CD4-positive, alpha-beta T cell (primary cell): ENCODE data around the gene NANOS3. TPM values are rescaled to one million over a fixed set of nuclear protein-coding genes. Genes with fewer than 3 reads are reported as not detected.
A peak's percentile ranks its signal among the peaks of the same experiment; 100 is the strongest.

Experiments
- ATAC-seq: fragments of 200-7000 bp; cut with Tn5 transposase; one replicate; pipeline ENCODE4 v1.10.0; 2022; ENCODE audit warnings: mild to moderate bottlenecking; ENCODE audit not compliant: poor library complexity
- CTCF ChIA-PET: fragments of 350-600 bp; sonication (Branson Sonifier 250); formaldehyde crosslinking; loops from one replicate; lab custom pipeline; 2021; ENCODE audit warnings: antibody characterized with exemption, inconsistent platforms; lab: Charles Lee
- POLR2A ChIA-PET: fragments of 350-600 bp; sonication (Branson Sonifier 250); formaldehyde crosslinking; loops from one replicate; lab custom pipeline; 2021; ENCODE audit warnings: antibody characterized with exemption, inconsistent platforms; lab: Charles Lee
- DNase-seq, 14 experiments: peaks; one replicate each; pipeline ENCODE4 v3.0.0-alpha.2; 2013 to 2020; ENCODE audit warnings: mixed read lengths in 2 of 14
- H3K27ac ChIP-seq, 2 donors: one replicate each; pipeline versions ENCODE4 v1.5.1 to v1.7.0; 2013; ENCODE audit warnings: low read length in 2 of 2, low read depth in 1 of 2, mild to moderate bottlenecking in 1 of 2
- H3K27me3 ChIP-seq, 2 experiments: 1 replicate in 1 of 2; 2 replicates in 1 of 2; pipeline versions ENCODE4 v1.6.1 to v1.7.0; 2013; ENCODE audit warnings: low read length in 2 of 2, control low read depth in 1 of 2, mild to moderate bottlenecking in 1 of 2, moderate library complexity in 1 of 2; ENCODE audit not compliant: insufficient read depth in 2 of 2, control insufficient read depth in 1 of 2
- H3K36me3 ChIP-seq: one replicate; pipeline ENCODE4 v1.6.1; 2013; ENCODE audit warnings: low read length, control low read depth; ENCODE audit not compliant: insufficient read depth
- H3K4me1 ChIP-seq: one replicate; pipeline ENCODE4 v1.6.1; 2013; ENCODE audit warnings: low read length, control low read depth; ENCODE audit not compliant: insufficient read depth
- H3K4me3 ChIP-seq: one replicate; pipeline ENCODE4 v1.5.1; 2013; ENCODE audit warnings: mild to moderate bottlenecking, low read length, moderate library complexity
- H3K9me3 ChIP-seq, 2 experiments: 1 replicate in 1 of 2; 2 replicates in 1 of 2; pipeline versions ENCODE4 v1.6.1 to v1.7.0; 2013; ENCODE audit warnings: low read length in 2 of 2, mild to moderate bottlenecking in 2 of 2, control low read depth in 1 of 2, moderate library complexity in 1 of 2; ENCODE audit not compliant: control insufficient read depth in 1 of 2, insufficient read depth in 1 of 2
- H3K27ac Mint-ChIP-seq: one replicate; pipeline ENCODE4 v1.8.0; 2020; ENCODE audit warnings: mixed read lengths
- H3K27me3 Mint-ChIP-seq: one replicate; pipeline ENCODE4 v1.8.0; 2021; ENCODE audit warnings: mixed read lengths
- H3K36me3 Mint-ChIP-seq: one replicate; pipeline ENCODE4 v1.8.0; 2021; ENCODE audit warnings: low read depth, mixed read lengths
- H3K4me1 Mint-ChIP-seq: one replicate; pipeline ENCODE4 v1.8.0; 2021; ENCODE audit warnings: low read depth, mixed read lengths
- H3K4me3 Mint-ChIP-seq: one replicate; pipeline ENCODE4 v1.8.0; 2020; ENCODE audit warnings: mild to moderate bottlenecking, mixed read lengths
- H3K9me3 Mint-ChIP-seq: one replicate; pipeline ENCODE4 v1.8.0; 2020; ENCODE audit warnings: mixed read lengths
- CTCF ChIP-seq: fragments of 200-600 bp; IDR thresholded peaks from one replicate; pipeline ENCODE4 v1.8.0; 2022; ENCODE audit warnings: antibody characterized with exemption, mild to moderate bottlenecking
- intact Hi-C, 2 experiments: fragments of 100-400 bp; cut with DNase I in 1 of 2; cut with micrococcal nuclease in 1 of 2; formaldehyde crosslinking; loops; one replicate each; pipeline versions ENCODE4 v1.15.1 to v1.9.0; 2023 to 2025; cut with DNase I, micrococcal nuclease
- total RNA-seq, 174 experiments: library from RNA in 2 of 174; stranded (reverse) in 2 of 174; gene quantifications; one replicate each; pipeline ENCODE4 v1.2.3 and lab custom pipeline; 2021 to 2026

Gene NANOS3
- total RNA-seq, 2 experiments from 2014 or later: 0.87 TPM; not detected in 1

DNA sequence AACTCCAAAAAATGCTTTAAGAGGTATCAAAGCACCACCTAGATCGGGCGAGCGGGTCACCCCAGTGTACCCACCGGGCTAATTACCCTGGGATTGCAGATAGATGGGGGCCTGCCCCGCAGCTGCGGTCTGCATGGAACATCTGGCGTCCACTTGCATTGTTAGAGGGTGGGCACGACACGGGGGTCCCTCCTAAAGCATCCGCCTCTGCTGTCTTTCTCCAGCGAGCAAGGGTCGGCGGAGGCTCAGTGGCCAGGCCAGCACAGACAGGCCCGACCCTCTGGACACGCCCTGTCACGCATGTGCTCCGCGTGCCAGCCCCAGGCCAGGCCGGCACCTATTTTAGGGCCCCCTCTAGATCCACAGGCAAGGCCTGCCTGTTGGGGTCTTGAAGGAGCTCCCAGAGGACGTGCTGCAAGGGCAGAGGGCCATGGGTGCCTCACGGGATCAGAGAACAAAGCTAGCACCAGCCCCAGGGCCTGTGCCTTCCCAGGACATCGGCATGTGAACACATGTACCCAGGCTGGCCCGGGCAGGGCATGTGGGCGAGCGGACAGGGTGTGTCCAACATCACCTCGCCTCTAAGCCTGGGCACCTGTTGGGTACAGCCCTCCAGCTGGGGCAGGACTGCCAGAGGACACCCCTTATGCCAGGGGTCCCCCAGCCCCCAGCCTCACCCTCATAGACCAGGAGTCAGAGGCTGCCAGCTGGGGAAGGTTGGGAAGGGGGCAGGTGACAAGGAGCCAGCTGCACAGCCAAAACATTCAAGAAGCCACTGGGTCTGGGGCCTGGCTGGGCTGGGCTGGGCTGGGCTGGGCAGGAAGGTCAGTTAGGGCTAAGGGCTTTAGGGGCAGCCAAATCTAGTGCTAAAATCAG is 35.6 kb upstream of the NANOS3 start:
- peaks cover 7% of the 10 kb centered on the region for H3K36me3 ChIP-seq
- H3K9me3 ChIP-seq: no peaks in the 10 kb centered on the region
- ATAC-seq (no peak), DNase-seq (peak in 5 of 14 experiments; percentile 25 to 68 (median 53))
- Mint-ChIP-seq H3K27ac (peak overlapping the region; percentile 99), H3K36me3 (peaks cover 7% of the 10 kb centered on the region), H3K4me1 (peaks cover 80% of the 10 kb centered on the region), H3K4me3 (peak overlapping the region; percentile 93), H3K27me3 (no peaks in the 10 kb centered on the region), H3K9me3 (no peaks in the 10 kb centered on the region)
- ChIA-PET CTCF (interaction anchor here (4.4 kb wide), 1 partner anchor 21 kb away, joined by 40 read pairs; no protein-coding TSS in a partner anchor), POLR2A (interaction anchor here (0.8 kb wide), 1 partner anchor 677 kb away, joined by 3 read pairs; the partner anchor contains the start of gene DNAJB1)
- intact Hi-C loops: loop anchor here in 1 of 2 experiments (10.0 kb wide), 1 partner anchor 687 kb away; the partner anchor contains the start of genes IER2 and STX10
- no peak for TF ChIP-seq CTCF
- peaks cover 93% of the 10 kb centered on the region for H3K4me1 ChIP-seq
- H3K27ac ChIP-seq: peak overlapping the region; percentile 89 to 97
- H3K4me3 ChIP-seq: peak overlapping the region; percentile 73
- H3K27me3 ChIP-seq: no peaks in the 10 kb centered on the region

DNA sequence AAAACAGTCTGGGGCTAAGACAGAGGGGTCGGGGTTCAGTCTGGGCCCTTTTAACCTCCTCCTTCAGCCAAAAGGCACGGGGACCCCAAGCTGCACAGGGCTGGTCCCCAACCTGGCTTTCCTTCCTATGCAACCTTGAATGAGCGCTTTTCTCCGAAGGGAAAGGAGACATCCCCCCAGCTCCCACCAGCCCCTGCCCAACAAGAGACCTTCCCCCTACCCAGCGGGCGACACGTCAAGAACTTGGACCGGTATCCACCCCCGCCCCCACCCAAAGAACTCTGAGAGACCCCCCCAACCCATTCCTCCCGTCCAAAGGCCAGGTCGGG is 35.0 kb upstream of the NANOS3 start:
- peaks cover 12% of the 10 kb centered on the region for H3K36me3 Mint-ChIP-seq
- peaks cover 80% of the 10 kb centered on the region for H3K4me1 Mint-ChIP-seq
- H3K27ac Mint-ChIP-seq: peak overlapping the region; percentile 99
- H3K27me3 ChIP-seq: no peaks in the 10 kb centered on the region
- H3K36me3 ChIP-seq: peaks cover 5% of the 10 kb centered on the region
- peak overlapping the region; percentile 93 for H3K4me3 Mint-ChIP-seq
- H3K9me3 Mint-ChIP-seq: no peaks in the 10 kb centered on the region
- no peaks in the 10 kb centered on the region for H3K27me3 Mint-ChIP-seq
- H3K27ac ChIP-seq: peak overlapping the region; percentile 89 to 97
- CTCF ChIA-PET: interaction anchor here (4.4 kb wide), 1 partner anchor 21 kb away, joined by 40 read pairs; no protein-coding TSS in a partner anchor
- intact Hi-C loops: loop anchor here in 1 of 2 experiments (10.0 kb wide), 1 partner anchor 687 kb away; the partner anchor contains the start of genes IER2 and STX10
- H3K4me3 ChIP-seq: peak overlapping the region; percentile 73
- ATAC-seq: no peak
- peaks cover 93% of the 10 kb centered on the region for H3K4me1 ChIP-seq
- no peak for TF ChIP-seq CTCF
- POLR2A ChIA-PET: interaction anchor here (0.8 kb wide), 1 partner anchor 676 kb away, joined by 3 read pairs; the partner anchor contains the start of gene DNAJB1
- DNase-seq: peak in 5 of 14 experiments; percentile 29 to 73 (median 54)
- H3K9me3 ChIP-seq: no peaks in the 10 kb centered on the region

DNA sequence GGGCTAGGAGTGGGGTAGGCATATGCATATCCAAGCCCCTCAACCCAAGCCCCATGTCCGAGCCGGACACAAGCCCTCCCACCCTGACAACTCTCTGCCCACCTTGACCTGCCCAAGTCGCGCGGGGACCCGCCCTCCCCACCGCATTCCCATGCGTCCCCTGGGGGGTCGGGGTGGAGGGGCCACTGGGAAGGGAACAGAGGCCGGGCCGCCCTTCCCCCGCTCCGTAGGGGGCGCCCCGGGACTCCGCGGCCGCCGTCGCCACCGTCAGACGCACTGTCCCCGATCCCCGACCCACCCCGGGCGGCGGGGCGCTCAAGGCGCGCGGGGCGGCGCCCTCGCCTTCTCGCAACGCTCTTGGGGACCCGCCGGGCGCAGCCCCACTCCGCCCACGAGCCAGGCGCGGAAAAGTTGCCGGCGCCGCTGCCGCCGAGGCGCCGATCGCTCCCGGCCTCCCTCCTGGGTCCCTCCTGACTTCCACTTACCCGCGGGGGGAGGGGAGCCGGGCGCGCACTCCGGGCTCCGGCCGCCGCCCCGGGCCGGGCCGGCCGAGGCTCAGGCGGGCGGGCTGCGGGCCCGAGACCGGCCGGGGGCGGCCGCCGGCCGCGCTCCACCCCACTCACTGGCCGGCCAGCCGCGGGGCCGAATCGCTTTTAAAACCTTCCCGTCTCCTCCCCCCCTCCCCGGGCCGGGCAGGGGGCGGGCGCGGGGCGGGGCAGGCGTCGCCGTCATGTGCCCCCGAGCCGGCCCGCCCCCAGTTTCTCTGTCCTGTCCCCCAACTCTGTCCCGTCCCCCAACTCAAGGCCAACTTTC is 34.4 kb upstream of the NANOS3 start:
- peak overlapping the region; percentile 99 for H3K27ac Mint-ChIP-seq
- intact Hi-C loops: loop anchor here in 1 of 2 experiments (10.0 kb wide), 1 partner anchor 688 kb away; the partner anchor contains the start of genes IER2 and STX10
- no peak for TF ChIP-seq CTCF
- peaks cover 12% of the 10 kb centered on the region for H3K36me3 Mint-ChIP-seq
- Histone ChIP-seq H3K27ac (peak overlapping the region; percentile 97 to 98), H3K4me1 (peaks cover 93% of the 10 kb centered on the region), H3K36me3 (peaks cover 5% of the 10 kb centered on the region), H3K4me3 (peak overlapping the region; percentile 73), H3K27me3 (no peaks in the 10 kb centered on the region), H3K9me3 (no peaks in the 10 kb centered on the region)
- ChIA-PET POLR2A (no interaction called here), CTCF (interaction anchor here (4.4 kb wide), 1 partner anchor 20 kb away, joined by 40 read pairs; no protein-coding TSS in a partner anchor)
- no peaks in the 10 kb centered on the region for H3K9me3 Mint-ChIP-seq
- ATAC-seq (peak; percentile 6), DNase-seq (peak in 13 of 14 experiments; percentile 55 to 89 (median 70))
- H3K4me1 Mint-ChIP-seq: peaks cover 78% of the 10 kb centered on the region
- H3K4me3 Mint-ChIP-seq: peak overlapping the region; percentile 96
- H3K27me3 Mint-ChIP-seq: no peaks in the 10 kb centered on the region
